ENCODE results near the gene ISG15. TPM values are rescaled to one million over a fixed set of nuclear protein-coding genes. Genes with fewer than 3 reads are reported as not detected.
A peak's percentile ranks its signal among the peaks of the same experiment; 100 is the strongest.
"Not testable (repeated sequence)": the region's sequence is repeated elsewhere in the genome, so short reads cannot be mapped to it uniquely, and the experiment has no call there.

ISG15 gene
- total and polyA plus RNA-seq, 9 of the 15 experiments (the other 6 are each of a cell fraction or from before 2014, with no cell fraction given), result 0.40 to 58.3 (median 12.2) TPM

DNA sequence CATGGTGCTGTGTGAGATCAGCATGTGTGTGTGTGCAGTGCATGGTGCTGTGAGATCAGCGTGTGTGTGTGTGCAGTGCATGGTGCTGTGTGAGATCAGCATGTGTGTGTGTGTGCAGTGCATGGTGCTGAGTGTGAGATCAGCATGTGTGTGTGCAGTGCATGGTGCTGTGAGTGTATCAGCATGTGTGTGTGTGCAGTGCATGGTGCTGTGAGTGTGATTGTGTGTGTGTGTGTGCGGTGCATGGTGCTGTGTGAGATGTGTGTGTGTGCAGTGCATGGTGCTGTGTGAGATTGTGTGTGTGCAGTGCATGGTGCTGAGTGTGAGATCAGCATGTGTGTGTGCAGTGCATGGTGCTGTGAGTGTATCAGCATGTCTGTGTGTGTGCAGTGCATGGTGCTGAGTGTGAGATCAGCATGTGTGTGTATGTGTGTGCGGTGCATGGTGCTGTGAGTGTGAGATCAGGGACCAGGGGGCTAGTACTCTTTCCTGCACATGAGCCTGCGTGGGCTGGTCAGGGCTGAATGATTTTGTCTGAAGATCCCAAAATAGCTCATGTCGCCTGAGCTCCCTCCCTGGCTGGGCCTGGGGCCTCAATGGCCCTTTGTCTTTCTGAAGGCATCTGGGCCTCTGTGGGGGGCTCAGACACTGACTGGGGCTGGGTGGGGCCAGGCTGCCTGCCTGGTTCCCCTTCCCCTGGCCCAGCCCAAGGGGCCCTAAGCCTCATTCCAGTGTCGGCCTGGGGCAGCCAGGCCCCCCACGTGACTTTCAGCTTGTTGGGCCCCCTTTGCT lies 17.8 kb downstream of the ISG15 start:
- in situ Hi-C loops (cut with MboI); H3K27ac ChIP-seq (ENCODE audit: extremely low read depth, low read depth, low read length); DNase-seq (ENCODE audit: extremely low read depth in 1 of 4, low spot score in 3 of 4); CTCF ChIA-PET (ENCODE audit: low intra/inter-chr PET ratio); H3K9me1 ChIP-seq (ENCODE audit: control insufficient read depth, insufficient read depth, low read length); H3K27me3 ChIP-seq (ENCODE audit: control insufficient read depth in 2 of 2, insufficient read depth in 2 of 2, low read length in 2 of 2); FAIRE-seq; BruUV-seq (replicated peaks); intact Hi-C loops (cut with micrococcal nuclease); H3K79me2 ChIP-seq (ENCODE audit: control insufficient read depth, insufficient read depth, low read length); H3K4me3 ChIP-seq; ATAC-seq; H2AFZ ChIP-seq (ENCODE audit: low read depth, low read length); H3K4me2 ChIP-seq (ENCODE audit: insufficient read depth, low read length); H3K9ac ChIP-seq (ENCODE audit: insufficient read depth in 1 of 2, low read depth in 2 of 2, low read length in 2 of 2); H3K9me3 ChIP-seq (replicated peaks; ENCODE audit: control insufficient read depth, insufficient read depth, low read depth, low read length): not testable (repeated sequence)
- Histone ChIP-seq H3K4me1 (replicated peaks in 1 of 2; ENCODE audit: control insufficient read depth in 2 of 2, insufficient read depth in 2 of 2, low read length in 2 of 2) (peaks cover 0 to 67% of the 10 kb centered on the region in 2 experiments; a peak in 3 of 5 replicates), H4K20me1 (replicated peaks; ENCODE audit: control insufficient read depth, insufficient read depth, low read length) (peaks cover 18% of the 10 kb centered on the region), H3K36me3 (ENCODE audit: control insufficient read depth, insufficient read depth, low read length) (peaks cover 27% of the 10 kb centered on the region; the same call in 2 of the 3 replicates)
- 66% methylated on average over 7 of the region's 7 CpGs for WGBS (ENCODE audit: insufficient coverage, low coverage, missing lambda C conversion rate)
- TF ChIP-seq STAT5A (IDR thresholded peaks at IDR 0.05; ENCODE audit: borderline replicate concordance, low read length) (peak; percentile 7; the same call in 1 of the 2 replicates), MEF2D (tag; conservative IDR thresholded peaks at IDR 0.05; ENCODE audit: low read depth) (0 out of 2 replicates have a peak, but pooled peaks have one; percentile 18), MEF2A (IDR thresholded peaks at IDR 0.05; ENCODE audit: control insufficient read depth, low read depth, low read length) (peak; percentile 57; the same call in 1 of the 2 replicates)
- POLR2A ChIA-PET, result interaction anchor here (0.7 to 1.2 kb wide), 3 partner anchors 10 to 26 kb away, joined by 3 read pairs; no protein-coding TSS in a partner anchor
